Ascending aorta (tissue), 2 donors: ENCODE measurements around the gene TARS3. TPM values are rescaled to one million over a fixed set of nuclear protein-coding genes. Genes with fewer than 3 reads are reported as not detected.
A peak's percentile ranks its signal among the peaks of the same experiment; 100 is the strongest.

Source experiments
- DNase-seq, 2 donors: peaks; one replicate each; pipeline ENCODE4 v3.0.0-alpha.2; 2019; ENCODE audit warnings: low spot score in 2 of 2
- H3K27ac ChIP-seq, 2 donors: fragments of 200-600 bp; sonication (generic); one replicate each; pipeline ENCODE4 v1.5.1; 2016 to 2017; ENCODE audit warnings: mild to moderate bottlenecking in 1 of 2
- H3K27me3 ChIP-seq: fragments of 200-600 bp; sonication (generic); one replicate; pipeline ENCODE4 v1.5.1; 2017
- H3K36me3 ChIP-seq, 2 donors: fragments of 200-600 bp; sonication (generic); one replicate each; pipeline ENCODE4 v1.5.1; 2016
- H3K4me1 ChIP-seq, 2 donors: fragments of 200-600 bp; sonication (generic); one replicate each; pipeline ENCODE4 v1.5.1; 2016 to 2017; ENCODE audit warnings: mild to moderate bottlenecking in 1 of 2
- H3K4me3 ChIP-seq, 2 donors: fragments of 200-600 bp; sonication (generic); one replicate each; pipeline ENCODE4 v1.5.1; 2016 to 2017; ENCODE audit warnings: mild to moderate bottlenecking in 1 of 2
- H3K9me3 ChIP-seq, 2 donors: fragments of 200-600 bp; sonication (generic); one replicate each; pipeline ENCODE4 v1.5.1; 2016
- CTCF ChIP-seq, 3 experiments: fragments of 200-600 bp in 2 of 3; fragments of 450-650 bp in 1 of 3; sonication (generic) in 2 of 3; IDR thresholded peaks; one replicate each; pipeline ENCODE4 v1.5.1; 2016 to 2019; ENCODE audit warnings: antibody characterized with exemption in 3 of 3, mild to moderate bottlenecking in 1 of 3, moderate library complexity in 1 of 3
- intact Hi-C: fragments of 100-400 bp; cut with DNase I; formaldehyde crosslinking; loops from one replicate; pipeline ENCODE4 v1.15.1; 2023
- total RNA-seq: library from RNA; depleted of rRNA; stranded (reverse); fragments of >200 nt; gene quantifications from one replicate; pipeline ENCODE4 v1.1.0, GENCODE V29; 2016

TARS3 gene
- total RNA-seq, 1 donor from 2014 or later, result 39.5 TPM

GRCh38 chr15:101615414-101615985 is 108.8 kb downstream of the TARS3 start:
- no peak for DNase-seq
- TF ChIP-seq CTCF (IDR thresholded peaks at IDR 0.05), result no peak
- H3K9me3 ChIP-seq, result no peaks in the 10 kb centered on the region
- intact Hi-C loops, result no loop called here
- no peaks in the 10 kb centered on the region for H3K27me3 ChIP-seq
- H3K4me3 ChIP-seq, result peak overlapping the region; percentile 36 to 39
- no peaks in the 10 kb centered on the region for H3K36me3 ChIP-seq
- peak overlapping the region in 1 of 2 donors; percentile 55 for H3K27ac ChIP-seq
- peaks cover 0 to 15% of the 10 kb centered on the region in 2 donors for H3K4me1 ChIP-seq

GRCh38 chr15:101614761-101615160 is 109.5 kb downstream of the TARS3 start:
- DNase-seq, result no peak
- no peak overlapping the region for H3K4me3 ChIP-seq
- H3K36me3 ChIP-seq, result no peaks in the 10 kb centered on the region
- peak overlapping the region in 1 of 2 donors; percentile 55 for H3K27ac ChIP-seq
- no peak for TF ChIP-seq CTCF (IDR thresholded peaks at IDR 0.05)
- intact Hi-C loops, result no loop called here
- peaks cover 0 to 15% of the 10 kb centered on the region in 2 donors for H3K4me1 ChIP-seq
- H3K27me3 ChIP-seq, result no peaks in the 10 kb centered on the region
- no peaks in the 10 kb centered on the region for H3K9me3 ChIP-seq

GRCh38 chr15:101614001-101614585 is 110.2 kb downstream of the TARS3 start:
- DNase-seq, result no peak
- no peaks in the 10 kb centered on the region for H3K9me3 ChIP-seq
- H3K27me3 ChIP-seq, result no peaks in the 10 kb centered on the region
- no peaks in the 10 kb centered on the region for H3K36me3 ChIP-seq
- peak overlapping the region in 1 of 2 donors; percentile 45 for H3K27ac ChIP-seq
- peaks cover 0 to 15% of the 10 kb centered on the region in 2 donors for H3K4me1 ChIP-seq
- intact Hi-C loops, result no loop called here
- no peak overlapping the region for H3K4me3 ChIP-seq
- no peak for TF ChIP-seq CTCF (IDR thresholded peaks at IDR 0.05)

- DNase-seq, result peak; percentile 27 to 76
- intact Hi-C loops, result no loop called here
- Histone ChIP-seq H3K36me3 (no peaks in the 10 kb centered on the region), H3K9me3 (no peaks in the 10 kb centered on the region), H3K4me3 (no peak overlapping the region), H3K27me3 (no peaks in the 10 kb centered on the region), H3K27ac (peak overlapping the region in 1 of 2 donors; percentile 45), H3K4me1 (peaks cover 0 to 15% of the 10 kb centered on the region in 2 donors)
- TF ChIP-seq CTCF (IDR thresholded peaks at IDR 0.05), result no peak
These were observed 110.9 kb downstream of the TARS3 start for GRCh38 chr15:101613130-101614000.

GRCh38 chr15:101612676-101613075 is 111.6 kb downstream of the TARS3 start:
- intact Hi-C loops, result no loop called here
- no peaks in the 10 kb centered on the region for H3K36me3 ChIP-seq
- H3K9me3 ChIP-seq, result no peaks in the 10 kb centered on the region
- TF ChIP-seq CTCF (IDR thresholded peaks at IDR 0.05), result no peak
- DNase-seq, result no peak
- H3K27ac ChIP-seq, result no peak overlapping the region
- H3K4me1 ChIP-seq, result peaks cover 0 to 13% of the 10 kb centered on the region in 2 donors
- no peaks in the 10 kb centered on the region for H3K27me3 ChIP-seq
- no peak overlapping the region for H3K4me3 ChIP-seq
